Activated naive CD8-positive, alpha-beta T cell treated with anti-CD3 and anti-CD28 coated beads, Interleukin-2, amount 50 U/mL, for 16 hours (primary cell): Measurements from ENCODE around the gene NR2F1-AS1.

Experiments
- DNase-seq: peaks from one replicate; pipeline ENCODE4 v3.0.0-alpha.2; 2020; ENCODE audit warnings: low read depth, low spot score

The NR2F1-AS1 gene

DNA sequence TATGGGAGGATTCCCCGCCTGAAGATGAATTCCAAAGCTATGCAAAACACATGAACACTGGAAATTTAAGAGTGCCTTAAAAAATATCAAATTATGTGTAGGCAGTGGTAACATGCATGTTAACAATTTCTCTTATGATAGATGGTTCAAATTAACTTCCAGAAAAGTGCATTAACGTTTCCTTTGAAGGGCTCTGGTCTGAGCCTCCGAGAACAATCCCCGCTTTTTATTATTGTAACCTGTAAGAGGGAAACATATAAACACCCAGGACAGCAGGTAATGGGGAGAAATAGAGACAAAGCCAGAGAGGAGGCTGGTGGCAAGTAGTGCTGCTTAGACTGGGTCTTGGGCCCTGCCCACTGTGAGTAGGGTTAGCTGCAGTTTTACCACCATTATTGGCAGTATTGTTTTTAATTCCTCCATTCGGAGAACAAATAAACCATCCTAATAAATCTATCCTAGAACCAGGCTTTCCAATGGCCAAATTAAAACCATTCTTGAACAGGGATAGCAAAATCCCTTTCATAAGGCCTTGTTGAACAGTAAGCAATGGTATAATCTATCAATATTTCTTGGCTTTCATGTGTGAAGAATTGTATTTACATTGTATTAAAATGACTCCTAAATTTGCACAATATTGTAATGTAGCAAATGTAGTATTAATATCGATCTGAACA lies 8.3 kb upstream of the NR2F1-AS1 start:
- DNase-seq: no peak

GRCh38 chr5:93588352-93589151 lies 7.5 kb upstream of the NR2F1-AS1 start:
- DNase-seq: no peak

DNA sequence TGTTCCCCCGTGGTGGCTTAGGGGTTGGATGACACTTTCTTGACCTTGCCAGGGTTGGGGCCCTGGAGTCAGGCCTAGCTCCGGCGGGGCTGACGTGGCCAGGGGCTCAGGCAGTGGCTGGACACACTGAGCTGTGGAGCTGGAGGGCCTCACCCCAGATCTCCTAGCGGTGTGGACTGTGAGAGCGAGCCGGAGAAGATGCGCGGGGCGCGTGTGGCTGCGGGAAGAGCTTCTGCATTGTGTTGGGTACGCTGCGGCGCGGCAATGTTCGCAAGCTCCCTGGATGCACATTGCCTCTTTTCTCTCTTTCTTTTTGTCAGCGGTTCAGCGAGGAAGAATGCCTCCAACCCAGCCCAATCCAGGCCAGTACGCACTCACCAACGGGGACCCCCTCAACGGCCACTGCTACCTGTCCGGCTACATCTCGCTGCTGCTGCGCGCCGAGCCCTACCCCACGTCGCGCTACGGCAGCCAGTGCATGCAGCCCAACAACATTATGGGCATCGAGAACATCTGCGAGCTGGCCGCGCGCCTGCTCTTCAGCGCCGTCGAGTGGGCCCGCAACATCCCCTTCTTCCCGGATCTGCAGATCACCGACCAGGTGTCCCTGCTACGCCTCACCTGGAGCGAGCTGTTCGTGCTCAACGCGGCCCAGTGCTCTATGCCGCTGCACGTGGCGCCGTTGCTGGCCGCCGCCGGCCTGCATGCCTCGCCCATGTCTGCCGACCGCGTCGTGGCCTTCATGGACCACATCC lies 6.8 kb upstream of the NR2F1-AS1 start:
- no peak for DNase-seq

GRCh38 chr5:93586736-93587596 lies 5.9 kb upstream of the NR2F1-AS1 start:
- DNase-seq: no peak

- no peak for DNase-seq
Observed at GRCh38 chr5:93585767-93586385, 4.9 kb upstream of the NR2F1-AS1 start.

DNA sequence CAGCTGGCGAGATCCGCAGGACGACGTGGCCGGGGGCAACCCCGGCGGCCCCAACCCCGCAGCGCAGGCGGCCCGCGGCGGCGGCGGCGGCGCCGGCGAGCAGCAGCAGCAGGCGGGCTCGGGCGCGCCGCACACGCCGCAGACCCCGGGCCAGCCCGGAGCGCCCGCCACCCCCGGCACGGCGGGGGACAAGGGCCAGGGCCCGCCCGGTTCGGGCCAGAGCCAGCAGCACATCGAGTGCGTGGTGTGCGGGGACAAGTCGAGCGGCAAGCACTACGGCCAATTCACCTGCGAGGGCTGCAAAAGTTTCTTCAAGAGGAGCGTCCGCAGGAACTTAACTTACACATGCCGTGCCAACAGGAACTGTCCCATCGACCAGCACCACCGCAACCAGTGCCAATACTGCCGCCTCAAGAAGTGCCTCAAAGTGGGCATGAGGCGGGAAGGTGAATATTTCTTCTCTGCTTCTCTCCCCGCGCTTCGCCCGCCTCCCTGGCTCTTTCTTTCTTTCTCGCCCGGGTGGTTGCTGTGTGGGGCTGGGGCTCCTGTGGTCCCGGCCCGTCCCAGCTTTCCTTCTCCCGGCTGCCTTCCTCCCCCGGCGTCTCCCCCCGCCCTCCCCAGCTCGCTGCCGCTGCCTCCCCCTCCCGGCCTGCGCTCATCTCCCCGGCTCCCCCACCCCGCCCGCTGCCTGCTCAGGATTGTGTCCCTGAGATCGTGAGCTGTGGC lies 4.2 kb upstream of the NR2F1-AS1 start:
- DNase-seq: no peak

DNA sequence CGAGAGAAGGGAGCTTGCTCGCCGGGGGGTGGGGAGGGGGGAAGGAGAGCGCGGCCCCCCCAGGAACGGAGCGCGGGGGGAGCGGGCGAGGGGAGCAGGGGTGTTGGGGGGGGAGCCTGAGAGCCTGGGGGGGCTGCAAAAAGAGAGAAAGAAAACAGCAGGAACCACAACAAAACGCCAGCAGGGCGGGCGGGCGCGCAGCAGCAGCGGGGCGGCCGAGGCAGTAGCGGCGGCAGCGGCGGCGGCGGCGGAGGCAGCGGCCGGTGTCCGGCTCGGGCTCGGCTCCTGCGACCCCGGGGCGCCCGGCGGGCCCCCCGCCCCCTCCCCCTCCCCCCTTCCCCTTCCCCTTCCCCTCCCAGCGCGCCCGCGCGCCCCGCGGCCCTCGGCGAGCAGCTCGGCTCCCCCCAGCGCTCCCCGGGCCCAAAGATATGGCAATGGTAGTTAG lies 3.6 kb upstream of the NR2F1-AS1 start:
- no peak for DNase-seq

DNA sequence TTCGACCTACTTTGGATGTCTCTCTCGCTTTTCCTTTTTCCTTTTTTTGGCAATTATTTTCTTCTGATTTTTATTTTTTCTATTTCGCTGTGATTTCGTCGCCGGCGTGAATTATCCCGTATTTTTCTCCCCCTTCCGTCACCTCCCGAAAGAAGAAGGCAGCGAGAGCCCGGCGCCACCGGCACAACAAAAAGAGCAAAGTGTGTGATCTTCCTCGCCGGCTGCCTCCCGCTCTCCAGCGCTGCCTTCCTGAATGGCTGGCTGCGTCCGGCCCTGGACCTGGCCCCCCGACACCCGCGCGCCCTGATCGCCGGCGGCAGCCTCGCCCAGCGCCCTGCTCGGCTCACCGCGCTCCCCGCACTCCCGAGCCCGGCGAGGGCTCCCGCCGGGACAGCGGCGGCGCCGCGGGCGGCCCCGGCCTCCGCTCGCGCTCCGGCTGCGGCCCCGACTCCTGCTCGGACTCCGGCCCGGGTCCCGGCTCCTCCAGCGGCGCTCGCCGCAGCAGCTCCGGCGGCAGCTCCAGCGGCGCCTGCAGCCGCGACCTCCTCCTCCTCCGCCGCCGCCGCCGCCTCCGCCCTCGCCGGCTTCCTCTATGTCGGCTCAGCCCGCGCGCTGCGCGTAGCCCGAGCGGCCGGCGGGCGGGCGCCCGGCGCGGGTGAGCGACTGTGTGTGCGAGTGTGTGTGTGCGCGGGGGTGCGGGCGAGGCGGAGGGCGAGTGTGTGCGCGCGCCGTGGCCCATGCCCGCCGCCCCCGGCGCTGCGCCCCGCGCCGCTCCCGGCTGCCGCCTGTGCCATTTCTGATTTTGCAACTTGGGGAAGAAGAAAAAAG lies 3.0 kb upstream of the NR2F1-AS1 start:
- no peak for DNase-seq

DNA sequence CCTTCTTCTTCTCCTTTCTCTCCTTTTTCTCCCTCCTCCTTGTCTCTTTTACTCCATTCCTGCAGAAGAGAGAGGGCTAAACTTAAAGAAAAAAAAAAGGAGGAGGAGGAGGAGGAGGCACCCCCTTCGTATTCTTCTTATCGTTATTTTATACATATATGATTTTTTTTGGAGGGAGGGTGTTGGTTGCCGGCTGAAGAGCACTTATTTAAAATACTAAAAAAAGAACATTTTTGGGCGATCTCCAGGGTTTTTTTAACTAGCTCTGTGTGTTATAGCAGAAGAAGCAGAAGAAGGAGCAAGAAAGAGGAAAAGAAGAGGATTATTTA lies 2.4 kb upstream of the NR2F1-AS1 start:
- no peak for DNase-seq

DNA sequence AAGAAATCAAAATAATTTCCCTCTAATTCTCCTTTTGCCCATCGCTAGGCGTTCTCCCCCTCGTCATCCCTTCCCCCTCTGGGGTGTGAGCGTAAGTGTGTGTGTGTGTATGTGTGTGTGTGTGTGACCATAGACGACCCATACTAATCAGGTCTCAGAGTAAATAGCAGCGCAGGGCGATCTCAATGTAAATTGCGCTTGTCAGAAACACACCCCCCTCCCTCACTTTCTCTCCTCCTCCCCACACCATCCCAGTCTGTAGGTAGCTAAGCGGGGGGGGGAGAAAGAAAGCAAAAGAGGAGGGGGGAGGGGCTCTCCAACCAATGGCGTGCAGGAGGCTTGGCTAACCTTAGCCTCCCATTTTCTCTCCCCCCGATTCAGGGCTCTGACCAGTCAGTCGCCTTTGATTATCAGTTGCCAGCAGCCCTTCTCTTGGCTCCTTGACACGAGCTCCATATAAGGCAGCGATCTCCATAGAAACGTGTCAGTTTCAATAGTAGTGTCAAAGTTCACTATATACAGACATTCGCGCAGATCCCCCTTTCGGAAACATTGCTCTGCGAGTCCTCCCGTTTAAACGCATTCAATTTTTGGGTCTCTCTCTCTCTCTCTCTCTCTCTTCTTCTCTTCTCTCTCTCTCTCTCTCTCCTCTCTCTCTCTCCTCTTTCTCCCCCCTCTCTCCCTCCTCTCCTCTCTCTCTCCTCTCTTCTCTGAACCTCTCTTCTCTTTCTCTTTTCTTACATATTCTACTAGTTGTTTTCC lies 1.8 kb upstream of the NR2F1-AS1 start, which contains the start of gene NR2F1:
NR2F1 (plus strand) TSS at position 546 of the 762 bp plus-strand sequence. CDS start 1,802 bp downstream, outside the sequence.
- DNase-seq: no peak

- no peak for DNase-seq
Observed at GRCh38 chr5:93582167-93582462, 1.1 kb upstream of the NR2F1-AS1 start.

DNA sequence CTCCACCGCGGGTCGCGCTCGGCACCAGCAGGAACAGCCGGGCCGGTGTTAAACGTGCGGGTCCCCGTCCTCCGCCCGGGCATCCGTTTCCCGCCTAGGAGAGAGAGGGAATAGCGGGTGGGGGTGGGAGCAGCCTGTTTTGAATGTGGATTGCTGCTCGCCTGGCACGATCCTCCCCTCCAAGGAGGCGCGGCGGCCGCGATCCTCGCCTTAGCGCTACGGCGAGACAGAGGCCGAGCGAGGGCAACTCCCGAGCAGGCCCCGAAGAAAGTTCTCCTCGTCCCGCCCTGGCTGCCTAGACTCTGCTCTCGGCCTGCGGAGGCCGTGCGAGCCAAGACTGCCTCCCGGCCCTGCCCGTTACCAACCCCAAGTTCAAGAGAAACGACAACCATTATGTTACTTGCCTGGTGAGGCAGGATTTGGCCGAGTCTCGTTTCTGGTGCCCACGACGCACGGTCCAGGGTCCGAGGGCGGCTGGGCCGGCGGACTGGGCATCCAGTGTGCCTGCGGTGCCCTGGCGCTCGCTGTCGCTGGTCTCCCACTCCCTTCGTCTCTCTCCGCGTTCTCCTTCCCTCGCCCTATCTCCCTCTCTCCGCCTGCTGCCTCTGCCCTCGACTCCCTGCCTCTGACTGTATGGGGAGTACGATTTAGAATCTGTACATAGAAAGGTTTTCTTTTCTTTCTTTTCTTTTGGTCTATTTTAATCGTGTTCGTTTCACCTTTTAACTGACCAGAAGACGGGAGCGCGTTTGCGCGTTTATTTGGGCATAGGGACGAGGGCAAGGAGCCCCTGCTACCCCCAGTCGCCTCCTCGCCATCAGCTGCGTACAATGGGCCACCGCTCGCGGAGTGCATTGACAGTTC lies 724 bp downstream of the NR2F1-AS1 start:
- no peak for DNase-seq

DNA sequence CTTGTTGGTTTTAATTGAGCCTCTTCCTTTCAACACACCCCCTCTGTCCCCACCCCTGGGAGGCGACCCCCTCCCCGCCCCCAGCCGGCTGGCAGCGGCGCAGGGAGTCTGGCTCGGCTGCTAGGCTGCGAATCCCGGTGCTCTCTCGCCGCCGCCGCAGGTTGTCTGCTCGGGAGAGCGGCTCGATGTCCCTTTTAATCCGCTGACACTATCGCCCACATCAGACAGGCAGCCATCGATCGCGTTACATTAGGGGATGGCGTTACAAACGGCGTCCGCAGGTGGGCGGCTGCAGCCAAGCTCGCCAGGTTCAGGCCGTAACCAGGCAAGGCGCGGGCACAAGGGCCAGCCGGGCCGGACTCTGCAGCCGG lies 1.3 kb downstream of the NR2F1-AS1 start:
- no peak for DNase-seq

DNA sequence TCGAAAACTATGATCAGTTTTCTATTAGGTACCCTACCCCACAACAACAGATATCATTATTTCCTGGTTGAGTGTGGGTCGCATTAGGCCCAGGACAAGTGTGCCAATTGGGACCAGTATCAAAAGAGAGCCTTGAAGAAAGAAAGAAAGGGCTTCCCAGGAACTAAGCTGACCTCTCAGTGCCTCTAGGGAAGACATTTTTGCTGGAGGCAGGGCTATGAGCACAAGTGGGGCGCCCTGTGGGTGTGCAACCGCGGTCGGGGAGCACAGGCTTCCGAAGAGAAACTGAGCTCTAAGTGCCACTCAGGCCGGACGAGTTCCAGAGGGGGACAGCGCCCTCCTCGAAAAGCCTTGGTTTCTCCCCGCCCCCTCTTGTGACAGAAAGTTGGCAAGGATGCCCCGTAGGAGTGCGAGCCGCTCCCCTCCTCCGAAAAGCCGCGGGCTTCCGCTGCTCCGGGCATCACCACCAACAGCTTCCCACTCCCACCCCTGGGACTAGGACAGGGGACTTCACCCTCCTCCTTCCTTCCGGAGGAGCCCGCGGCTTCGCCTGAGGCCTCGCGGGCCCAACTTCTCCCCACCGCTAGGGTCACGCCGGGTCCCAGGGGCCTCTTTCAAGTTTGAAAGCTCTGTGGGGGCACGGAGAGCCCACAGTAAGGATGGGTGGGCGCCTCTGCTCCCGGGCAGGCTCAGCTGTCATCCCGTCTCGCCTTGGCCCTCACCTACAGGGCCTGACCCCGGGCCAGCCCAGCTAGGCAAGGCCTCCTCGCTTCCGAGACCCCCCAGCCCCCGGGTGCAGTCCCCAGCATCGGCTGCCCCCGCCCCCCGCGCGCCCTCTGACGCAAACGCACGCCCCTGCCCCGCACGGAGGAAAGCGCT lies 2.0 kb downstream of the NR2F1-AS1 start:
- no peak for DNase-seq

DNA sequence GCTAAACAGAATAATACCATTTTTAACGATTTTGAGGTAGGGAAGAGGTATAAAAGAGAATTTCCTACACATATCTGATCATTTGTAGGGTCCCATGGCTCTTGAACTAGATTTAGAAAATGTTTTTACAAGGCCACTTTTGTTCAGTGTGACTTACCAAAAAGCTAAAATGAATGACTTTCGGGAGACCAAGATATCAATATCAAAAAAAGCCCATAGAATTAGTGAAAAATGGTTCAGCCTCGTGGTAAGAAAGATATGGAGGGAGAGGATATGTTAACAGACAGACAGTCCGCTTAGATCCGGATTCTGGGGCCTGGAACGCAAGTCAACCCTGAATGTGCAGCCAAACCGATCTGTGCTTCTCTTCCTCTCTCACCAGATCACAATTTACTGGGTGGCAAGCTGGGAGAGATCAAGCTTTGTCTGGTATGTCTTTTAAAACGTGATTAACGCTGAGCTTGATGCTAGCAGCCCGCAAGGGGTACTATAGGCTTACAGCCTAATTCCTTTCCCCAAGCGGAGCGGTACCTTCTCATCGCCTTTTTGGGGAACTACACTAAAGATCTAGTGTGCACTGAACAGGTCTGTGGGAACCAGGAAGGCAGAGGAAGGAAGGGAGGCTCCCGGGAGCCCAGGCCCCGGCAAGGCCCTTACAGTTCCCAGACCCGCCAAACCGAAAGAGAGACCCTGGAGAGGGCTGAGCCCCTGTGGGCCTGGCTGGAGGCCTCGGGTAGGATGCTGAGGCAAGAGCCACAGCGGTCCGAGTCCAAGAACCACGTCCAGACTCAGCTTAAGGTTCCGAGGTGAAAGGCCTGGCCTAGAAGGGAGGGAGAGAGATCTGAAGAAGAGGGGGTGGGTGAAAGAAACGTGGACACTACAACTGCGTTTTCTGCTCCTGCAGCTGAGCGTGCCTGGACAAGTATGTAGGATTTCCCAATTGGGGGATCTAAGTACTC lies 2.9 kb downstream of the NR2F1-AS1 start:
- no peak for DNase-seq
